WTC11 (cell line): ENCODE data around the gene CORO1C.
"Not testable (repeated sequence)": the region's sequence is repeated elsewhere in the genome, so short reads cannot be mapped to it uniquely, and the experiment has no call there.

Experiments used
- CREB1 ChIP-seq: sonication (generic); formaldehyde crosslinking; IDR thresholded peaks from 2 replicates; pipeline ENCODE4 v1.8.0; 2023; ENCODE audit warnings: mild to moderate bottlenecking, missing genetic modification reagents
- E2F1 ChIP-seq: sonication (generic); formaldehyde crosslinking; IDR thresholded peaks from 2 replicates; pipeline ENCODE4 v1.8.0; 2022; ENCODE audit warnings: mild to moderate bottlenecking, missing genetic modification reagents
- MAX ChIP-seq: sonication (generic); formaldehyde crosslinking; IDR thresholded peaks from 2 replicates; pipeline ENCODE4 v1.8.0; 2022; ENCODE audit warnings: mild to moderate bottlenecking, missing genetic modification reagents
- ZNF263 ChIP-seq: sonication (generic); formaldehyde crosslinking; IDR thresholded peaks from 2 replicates; pipeline ENCODE4 v1.8.1; 2022; ENCODE audit warnings: low read depth, mild to moderate bottlenecking, moderate library complexity, missing genetic modification reagents
- TF ChIP-seq, protein P1 (sequence below): fragments of 200-600 bp; IDR thresholded peaks from 2 replicates; pipeline ENCODE4 v1.8.0; 2022; ENCODE audit warnings: antibody characterized with exemption

DNA sequence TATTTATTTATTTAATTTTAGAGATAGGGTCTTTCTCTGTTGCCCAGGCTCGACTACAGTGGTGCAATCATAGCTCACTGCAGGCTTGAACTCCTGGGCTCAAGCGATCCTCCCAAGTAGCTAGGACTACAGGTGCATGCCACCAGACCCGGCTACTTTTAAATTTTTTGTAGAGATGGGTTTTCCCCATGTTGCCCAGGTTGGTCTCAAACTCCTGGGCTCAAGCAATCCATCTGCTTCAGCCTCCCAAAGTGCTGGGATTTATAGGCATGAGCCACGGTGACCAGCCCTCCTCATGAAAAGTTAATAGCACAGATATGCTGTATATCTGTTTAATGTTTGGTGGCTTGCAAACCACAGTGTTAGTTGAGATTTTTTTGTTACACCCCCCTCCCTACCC, 100.1 kb downstream of the CORO1C start:
- TF ChIP-seq E2F1; ZNF263 (CRISPR knock-in tag); MAX (CRISPR knock-in tag); CREB1 (CRISPR knock-in tag): not testable (repeated sequence)
- TF ChIP-seq, protein P1, sequence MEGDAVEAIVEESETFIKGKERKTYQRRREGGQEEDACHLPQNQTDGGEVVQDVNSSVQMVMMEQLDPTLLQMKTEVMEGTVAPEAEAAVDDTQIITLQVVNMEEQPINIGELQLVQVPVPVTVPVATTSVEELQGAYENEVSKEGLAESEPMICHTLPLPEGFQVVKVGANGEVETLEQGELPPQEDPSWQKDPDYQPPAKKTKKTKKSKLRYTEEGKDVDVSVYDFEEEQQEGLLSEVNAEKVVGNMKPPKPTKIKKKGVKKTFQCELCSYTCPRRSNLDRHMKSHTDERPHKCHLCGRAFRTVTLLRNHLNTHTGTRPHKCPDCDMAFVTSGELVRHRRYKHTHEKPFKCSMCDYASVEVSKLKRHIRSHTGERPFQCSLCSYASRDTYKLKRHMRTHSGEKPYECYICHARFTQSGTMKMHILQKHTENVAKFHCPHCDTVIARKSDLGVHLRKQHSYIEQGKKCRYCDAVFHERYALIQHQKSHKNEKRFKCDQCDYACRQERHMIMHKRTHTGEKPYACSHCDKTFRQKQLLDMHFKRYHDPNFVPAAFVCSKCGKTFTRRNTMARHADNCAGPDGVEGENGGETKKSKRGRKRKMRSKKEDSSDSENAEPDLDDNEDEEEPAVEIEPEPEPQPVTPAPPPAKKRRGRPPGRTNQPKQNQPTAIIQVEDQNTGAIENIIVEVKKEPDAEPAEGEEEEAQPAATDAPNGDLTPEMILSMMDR = not testable (repeated sequence)
